Stimulated activated naive CD8-positive, alpha-beta T cell treated with anti-CD3 and anti-CD28 coated beads, Interleukin-15, Interleukin-2, amounts not matched to agents 100 U/mL and 50 U/mL, for 24 hours (primary cell): ENCODE data around the gene USP33.
"Not testable (repeated sequence)": the region's sequence is repeated elsewhere in the genome, so short reads cannot be mapped to it uniquely, and the experiment has no call there.

Experiments
- ATAC-seq: fragments of 150-1000 bp; cut with Tn5 transposase; one replicate; pipeline ENCODE4 v1.10.0; 2021
- DNase-seq: peaks from one replicate; pipeline ENCODE4 v3.0.0; 2021

The USP33 gene

GRCh38 chr1:77671836-77672235 lies 87.8 kb downstream of the USP33 start:
- ATAC-seq (no peak), DNase-seq (no peak)

- ATAC-seq (no peak), DNase-seq (no peak)
Observed at GRCh38 chr1:77670330-77670729, 89.3 kb downstream of the USP33 start.

- DNase-seq = no peak
- no peak for ATAC-seq
Observed at GRCh38 chr1:77668924-77669449, 90.7 kb downstream of the USP33 start.

GRCh38 chr1:77664939-77665516 lies 94.6 kb downstream of the USP33 start:
- DNase-seq = no peak
- ATAC-seq = no peak

- ATAC-seq = no peak
- no peak for DNase-seq
Observed at GRCh38 chr1:77661696-77662095, 98.0 kb downstream of the USP33 start.

GRCh38 chr1:77659879-77660593 lies 99.6 kb downstream of the USP33 start:
- no peak for DNase-seq
- ATAC-seq = no peak

- DNase-seq (no peak), ATAC-seq (no peak)
Observed at GRCh38 chr1:77658271-77658670, 101.4 kb downstream of the USP33 start.

GRCh38 chr1:77655431-77655974 lies 104.1 kb downstream of the USP33 start:
- ATAC-seq = no peak

GRCh38 chr1:77652970-77653516 lies 106.6 kb downstream of the USP33 start:
- ATAC-seq = no peak

More at GRCh38 chr1:77655431-77655974, 104.1 kb downstream of the USP33 start:
- no peak for DNase-seq

GRCh38 chr1:77652268-77652667 lies 107.4 kb downstream of the USP33 start:
- no peak for DNase-seq
- no peak for ATAC-seq

More at GRCh38 chr1:77652970-77653516, 106.6 kb downstream of the USP33 start:
- no peak for DNase-seq

GRCh38 chr1:77649127-77649526 lies 110.5 kb downstream of the USP33 start:
- no peak for DNase-seq
- ATAC-seq = no peak

- not testable (repeated sequence) for DNase-seq, ATAC-seq
Observed at GRCh38 chr1:77646224-77646623, 113.4 kb downstream of the USP33 start.
